ENCODE results near the gene TOPAZ1.

Gene TOPAZ1

DNA sequence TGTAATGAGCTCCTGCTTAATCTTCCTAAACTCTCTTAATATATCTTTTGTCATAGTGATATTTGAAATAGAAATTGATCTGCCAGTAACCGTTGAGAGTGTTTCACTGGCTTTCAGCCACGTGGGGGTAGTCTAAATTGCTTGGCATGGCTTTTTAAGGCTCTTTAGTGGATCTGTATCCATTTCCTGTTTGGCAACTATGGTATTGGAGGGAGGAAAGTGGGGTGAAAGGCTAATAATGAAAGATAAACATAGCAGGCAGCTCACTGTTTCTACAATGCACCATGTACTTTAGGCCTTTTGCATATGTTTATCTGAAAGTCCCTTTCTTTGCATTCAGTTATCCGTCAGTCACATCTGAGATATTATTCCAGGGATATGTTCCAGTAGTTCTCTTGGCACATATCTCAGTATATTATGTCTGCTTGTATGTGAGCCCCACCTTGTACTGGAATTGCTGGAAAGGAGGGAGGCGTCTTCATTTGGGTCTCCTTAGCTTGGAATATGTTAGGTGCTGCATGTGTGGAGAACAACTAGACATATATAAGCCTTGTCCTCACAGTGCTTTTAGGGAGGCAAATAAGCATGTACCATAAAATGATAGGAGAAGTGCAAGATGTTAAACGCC is 10.8 kb downstream of the TOPAZ1 start:
- H3K36me3 ChIP-seq (ENCODE audit: insufficient read depth, low read depth, low read length), result no peaks in the 10 kb centered on the region
- H3K4me1 ChIP-seq (ENCODE audit: insufficient read depth, low read length), result no peaks in the 10 kb centered on the region
- H3K9ac ChIP-seq (ENCODE audit: low read depth, low read length), result no peak overlapping the region
- no peaks in the 10 kb centered on the region for H3K27me3 ChIP-seq (ENCODE audit: insufficient read depth, low read length)
- H3K4me3 ChIP-seq (ENCODE audit: low read length), result no peak overlapping the region
- H3K9me3 ChIP-seq (ENCODE audit: insufficient read depth, low read depth, low read length), result no peaks in the 10 kb centered on the region
- no peak overlapping the region for H3K27ac ChIP-seq (ENCODE audit: low read length)

- Histone ChIP-seq H3K27me3 (ENCODE audit: insufficient read depth, low read length) (no peaks in the 10 kb centered on the region), H3K36me3 (ENCODE audit: insufficient read depth, low read depth, low read length) (no peaks in the 10 kb centered on the region), H3K9ac (ENCODE audit: low read depth, low read length) (no peak overlapping the region), H3K4me3 (ENCODE audit: low read length) (no peak overlapping the region), H3K27ac (ENCODE audit: low read length) (no peak overlapping the region), H3K9me3 (ENCODE audit: insufficient read depth, low read depth, low read length) (0 out of 2 replicates have a peak, but pooled peaks cover 5% of the 10 kb centered on the region), H3K4me1 (ENCODE audit: insufficient read depth, low read length) (no peaks in the 10 kb centered on the region)
Measured at GRCh38 chr3:44259404-44259803, 17.7 kb downstream of the TOPAZ1 start.

DNA sequence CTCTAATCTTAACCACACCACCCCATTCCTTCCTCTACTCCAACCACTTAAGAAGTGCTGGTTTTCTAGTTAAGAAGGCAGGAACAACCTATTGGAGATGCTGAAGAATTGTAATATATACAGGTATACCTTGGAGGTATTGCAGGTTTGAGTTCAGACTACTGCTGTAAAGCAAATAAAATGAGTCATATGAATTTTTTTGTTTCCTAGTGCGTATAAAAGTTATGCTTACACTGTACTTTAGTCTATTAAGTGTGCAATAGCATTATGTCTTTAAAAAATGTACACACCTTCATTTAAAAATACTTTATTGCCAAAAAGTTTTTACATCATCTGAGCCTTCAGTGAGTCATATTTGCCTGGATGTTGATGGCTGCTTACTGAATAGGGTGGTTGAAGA is 22.5 kb downstream of the TOPAZ1 start:
- Histone ChIP-seq H3K9me3 (ENCODE audit: insufficient read depth, low read depth, low read length) (0 out of 2 replicates have a peak, but pooled peaks cover 5% of the 10 kb centered on the region), H3K9ac (ENCODE audit: low read depth, low read length) (no peak overlapping the region), H3K4me3 (ENCODE audit: low read length) (no peak overlapping the region), H3K4me1 (ENCODE audit: insufficient read depth, low read length) (no peaks in the 10 kb centered on the region), H3K27ac (ENCODE audit: low read length) (no peak overlapping the region), H3K27me3 (ENCODE audit: insufficient read depth, low read length) (no peaks in the 10 kb centered on the region), H3K36me3 (ENCODE audit: insufficient read depth, low read depth, low read length) (no peaks in the 10 kb centered on the region)

GRCh38 chr3:44265815-44266214 is 24.1 kb downstream of the TOPAZ1 start:
- H3K9me3 ChIP-seq (ENCODE audit: insufficient read depth, low read depth, low read length), result 0 out of 2 replicates have a peak, but pooled peaks cover 5% of the 10 kb centered on the region
- no peak overlapping the region for H3K27ac ChIP-seq (ENCODE audit: low read length)
- no peaks in the 10 kb centered on the region for H3K27me3 ChIP-seq (ENCODE audit: insufficient read depth, low read length)
- no peaks in the 10 kb centered on the region for H3K4me1 ChIP-seq (ENCODE audit: insufficient read depth, low read length)
- H3K36me3 ChIP-seq (ENCODE audit: insufficient read depth, low read depth, low read length), result no peaks in the 10 kb centered on the region
- no peak overlapping the region for H3K4me3 ChIP-seq (ENCODE audit: low read length)
- no peak overlapping the region for H3K9ac ChIP-seq (ENCODE audit: low read depth, low read length)

GRCh38 chr3:44272191-44272590 is 30.5 kb downstream of the TOPAZ1 start:
- Histone ChIP-seq H3K27me3 (ENCODE audit: insufficient read depth, low read length) (no peaks in the 10 kb centered on the region), H3K4me1 (ENCODE audit: insufficient read depth, low read length) (no peaks in the 10 kb centered on the region), H3K36me3 (ENCODE audit: insufficient read depth, low read depth, low read length) (no peaks in the 10 kb centered on the region), H3K4me3 (ENCODE audit: low read length) (no peak overlapping the region), H3K9ac (ENCODE audit: low read depth, low read length) (no peak overlapping the region), H3K9me3 (ENCODE audit: insufficient read depth, low read depth, low read length) (no peaks in the 10 kb centered on the region), H3K27ac (ENCODE audit: low read length) (no peak overlapping the region)

DNA sequence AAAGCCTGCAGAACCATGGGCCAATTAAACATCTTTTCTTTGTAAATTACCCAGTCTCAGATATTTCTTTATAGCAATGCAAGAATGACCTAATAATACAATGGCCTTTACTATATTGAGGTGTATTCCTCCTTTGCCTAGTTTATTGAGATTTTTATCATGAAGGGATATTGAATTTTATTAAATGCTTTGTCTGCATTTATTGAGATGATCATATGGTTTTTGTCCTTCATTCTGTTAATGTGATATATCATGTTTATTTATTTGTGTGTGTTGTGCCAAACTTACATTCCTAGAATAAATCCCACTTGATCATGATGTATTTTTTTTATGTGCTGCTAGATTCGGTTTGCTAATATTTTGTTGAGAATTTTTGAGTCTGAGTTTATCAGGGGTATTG is 36.2 kb downstream of the TOPAZ1 start:
- no peak overlapping the region for H3K27ac ChIP-seq (ENCODE audit: low read length)
- H3K27me3 ChIP-seq (ENCODE audit: insufficient read depth, low read length), result no peaks in the 10 kb centered on the region
- no peaks in the 10 kb centered on the region for H3K9me3 ChIP-seq (ENCODE audit: insufficient read depth, low read depth, low read length)
- no peaks in the 10 kb centered on the region for H3K4me1 ChIP-seq (ENCODE audit: insufficient read depth, low read length)
- no peak overlapping the region for H3K4me3 ChIP-seq (ENCODE audit: low read length)
- H3K9ac ChIP-seq (ENCODE audit: low read depth, low read length), result no peak overlapping the region
- H3K36me3 ChIP-seq (ENCODE audit: insufficient read depth, low read depth, low read length), result no peaks in the 10 kb centered on the region

DNA sequence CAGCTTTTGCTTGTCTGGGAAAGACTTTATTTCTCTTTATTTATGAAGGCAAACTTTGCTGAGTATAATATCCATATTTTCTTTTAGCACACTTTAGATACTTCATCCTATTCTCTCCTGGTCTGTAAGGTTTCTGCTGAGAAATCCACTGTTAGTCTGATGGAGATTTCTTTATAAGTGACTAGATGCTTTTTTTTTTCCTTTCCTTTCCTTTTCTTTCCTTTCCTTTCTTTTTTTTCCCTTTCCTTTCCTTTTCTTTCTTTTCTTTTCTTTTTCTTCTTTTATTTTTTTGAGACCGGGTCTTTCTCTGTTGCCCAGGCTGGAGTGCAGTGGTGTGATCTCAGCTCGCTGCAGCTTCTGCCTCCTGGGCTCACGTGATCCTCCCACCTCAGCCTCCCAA is 38.4 kb downstream of the TOPAZ1 start:
- Histone ChIP-seq H3K36me3 (ENCODE audit: insufficient read depth, low read depth, low read length) (no peaks in the 10 kb centered on the region), H3K4me3 (ENCODE audit: low read length) (no peak overlapping the region), H3K27me3 (ENCODE audit: insufficient read depth, low read length) (no peaks in the 10 kb centered on the region), H3K9ac (ENCODE audit: low read depth, low read length) (no peak overlapping the region), H3K4me1 (ENCODE audit: insufficient read depth, low read length) (no peaks in the 10 kb centered on the region), H3K9me3 (ENCODE audit: insufficient read depth, low read depth, low read length) (no peaks in the 10 kb centered on the region), H3K27ac (ENCODE audit: low read length) (no peak overlapping the region)

DNA sequence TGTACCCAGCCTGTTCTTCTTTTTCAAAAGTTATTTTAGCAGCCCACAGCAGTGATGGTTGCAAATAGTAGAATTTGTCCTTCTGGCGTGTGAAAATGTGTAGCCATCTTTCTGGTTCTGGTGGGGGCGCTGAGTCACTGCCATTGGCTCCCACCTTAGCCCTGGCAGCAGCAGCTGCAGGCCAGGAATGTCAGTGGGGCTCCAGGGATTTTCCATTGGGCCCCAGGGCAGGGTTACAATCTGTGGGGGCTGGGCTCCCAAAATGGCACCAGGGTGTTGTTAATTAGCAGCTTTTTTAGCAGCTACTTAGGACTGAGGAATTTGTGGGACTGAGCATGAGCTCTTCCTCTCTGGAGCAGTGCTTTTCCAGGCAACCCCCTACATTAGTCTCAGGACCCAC is 38.9 kb downstream of the TOPAZ1 start:
- H3K36me3 ChIP-seq (ENCODE audit: insufficient read depth, low read depth, low read length), result no peaks in the 10 kb centered on the region
- H3K4me3 ChIP-seq (ENCODE audit: low read length), result no peak overlapping the region
- no peaks in the 10 kb centered on the region for H3K4me1 ChIP-seq (ENCODE audit: insufficient read depth, low read length)
- H3K27me3 ChIP-seq (ENCODE audit: insufficient read depth, low read length), result no peaks in the 10 kb centered on the region
- H3K27ac ChIP-seq (ENCODE audit: low read length), result no peak overlapping the region
- H3K9me3 ChIP-seq (ENCODE audit: insufficient read depth, low read depth, low read length), result no peaks in the 10 kb centered on the region
- no peak overlapping the region for H3K9ac ChIP-seq (ENCODE audit: low read depth, low read length)

- no peak overlapping the region for H3K4me3 ChIP-seq (ENCODE audit: low read length)
- no peak overlapping the region for H3K27ac ChIP-seq (ENCODE audit: low read length)
- no peak overlapping the region for H3K9ac ChIP-seq (ENCODE audit: low read depth, low read length)
- no peaks in the 10 kb centered on the region for H3K36me3 ChIP-seq (ENCODE audit: insufficient read depth, low read depth, low read length)
- no peaks in the 10 kb centered on the region for H3K4me1 ChIP-seq (ENCODE audit: insufficient read depth, low read length)
- no peaks in the 10 kb centered on the region for H3K9me3 ChIP-seq (ENCODE audit: insufficient read depth, low read depth, low read length)
- H3K27me3 ChIP-seq (ENCODE audit: insufficient read depth, low read length), result no peaks in the 10 kb centered on the region
Measured at GRCh38 chr3:44284949-44285348, 43.3 kb downstream of the TOPAZ1 start.

- H3K4me1 ChIP-seq (ENCODE audit: insufficient read depth, low read length), result no peaks in the 10 kb centered on the region
- H3K9me3 ChIP-seq (ENCODE audit: insufficient read depth, low read depth, low read length), result no peaks in the 10 kb centered on the region
- no peaks in the 10 kb centered on the region for H3K36me3 ChIP-seq (ENCODE audit: insufficient read depth, low read depth, low read length)
- no peak overlapping the region for H3K9ac ChIP-seq (ENCODE audit: low read depth, low read length)
- no peaks in the 10 kb centered on the region for H3K27me3 ChIP-seq (ENCODE audit: insufficient read depth, low read length)
- no peak overlapping the region for H3K4me3 ChIP-seq (ENCODE audit: low read length)
- H3K27ac ChIP-seq (ENCODE audit: low read length), result no peak overlapping the region
Measured at GRCh38 chr3:44289882-44290462, 48.3 kb downstream of the TOPAZ1 start.

DNA sequence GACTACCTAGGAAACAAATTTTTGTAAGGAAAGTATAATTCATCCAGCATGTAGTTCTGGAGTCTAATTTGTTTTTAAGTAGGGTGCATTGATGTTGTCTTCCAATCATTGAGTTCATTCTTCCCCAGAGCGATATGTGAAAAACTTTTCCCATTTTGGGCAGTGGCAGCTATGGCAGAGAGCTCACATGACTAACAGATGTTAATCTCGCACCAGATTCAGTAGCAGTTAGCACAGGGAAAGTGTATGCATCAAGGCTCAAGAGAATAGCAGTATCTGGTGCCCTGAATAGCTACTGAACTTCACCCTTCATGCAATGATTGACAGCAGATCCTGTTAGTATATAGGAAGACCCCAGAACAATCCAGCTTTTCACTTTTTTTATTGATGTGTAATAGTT is 50.6 kb downstream of the TOPAZ1 start:
- H3K27me3 ChIP-seq (ENCODE audit: insufficient read depth, low read length), result no peaks in the 10 kb centered on the region
- no peak overlapping the region for H3K9ac ChIP-seq (ENCODE audit: low read depth, low read length)
- no peaks in the 10 kb centered on the region for H3K9me3 ChIP-seq (ENCODE audit: insufficient read depth, low read depth, low read length)
- H3K4me1 ChIP-seq (ENCODE audit: insufficient read depth, low read length), result no peaks in the 10 kb centered on the region
- no peak overlapping the region for H3K4me3 ChIP-seq (ENCODE audit: low read length)
- H3K36me3 ChIP-seq (ENCODE audit: insufficient read depth, low read depth, low read length), result no peaks in the 10 kb centered on the region
- no peak overlapping the region for H3K27ac ChIP-seq (ENCODE audit: low read length)

DNA sequence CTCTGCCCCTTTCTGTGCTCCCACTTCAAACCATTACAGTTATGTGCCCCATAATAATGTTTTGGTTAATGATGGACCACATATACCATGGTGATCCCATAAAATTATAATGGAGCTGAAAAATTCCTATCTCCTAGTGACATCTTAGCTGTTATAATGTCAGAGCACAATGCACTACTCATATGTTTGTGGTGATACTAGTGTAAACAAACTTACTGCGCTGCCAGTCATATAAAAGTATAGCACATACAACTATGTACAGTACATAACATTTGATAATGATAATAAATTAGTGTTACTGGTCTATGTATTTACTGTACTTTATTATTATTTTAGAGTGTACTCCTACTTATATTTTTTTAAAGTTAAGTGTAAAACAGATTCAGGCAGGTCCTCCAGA is 51.3 kb downstream of the TOPAZ1 start:
- Histone ChIP-seq H3K36me3 (ENCODE audit: insufficient read depth, low read depth, low read length) (no peaks in the 10 kb centered on the region), H3K27ac (ENCODE audit: low read length) (no peak overlapping the region), H3K4me3 (ENCODE audit: low read length) (no peak overlapping the region), H3K9ac (ENCODE audit: low read depth, low read length) (no peak overlapping the region), H3K9me3 (ENCODE audit: insufficient read depth, low read depth, low read length) (no peaks in the 10 kb centered on the region), H3K4me1 (ENCODE audit: insufficient read depth, low read length) (no peaks in the 10 kb centered on the region), H3K27me3 (ENCODE audit: insufficient read depth, low read length) (no peaks in the 10 kb centered on the region)

All from iPS-20b (cell line).